OCI-LY1 (cell line): ENCODE measurements around the gene SRSF12.

Experiments
- EZH2 ChIP-seq: fragments of 200-600 bp; sonication (generic), shearing (Covaris generic); IDR thresholded peaks from 2 replicates; pipeline ENCODE4 v1.8.0; 2017; ENCODE audit warnings: borderline replicate concordance, mixed run types, mild to moderate bottlenecking, antibody characterized with exemption, low read length, moderate library complexity, mixed read lengths
- TF ChIP-seq, protein P1 (sequence below): fragments of 200-600 bp; sonication (generic), shearing (Covaris generic); IDR thresholded peaks from 2 replicates; pipeline ENCODE4 v1.5.1; 2017; ENCODE audit warnings: mild to moderate bottlenecking, antibody characterized with exemption, low read length, moderate library complexity, mixed read lengths

DNA sequence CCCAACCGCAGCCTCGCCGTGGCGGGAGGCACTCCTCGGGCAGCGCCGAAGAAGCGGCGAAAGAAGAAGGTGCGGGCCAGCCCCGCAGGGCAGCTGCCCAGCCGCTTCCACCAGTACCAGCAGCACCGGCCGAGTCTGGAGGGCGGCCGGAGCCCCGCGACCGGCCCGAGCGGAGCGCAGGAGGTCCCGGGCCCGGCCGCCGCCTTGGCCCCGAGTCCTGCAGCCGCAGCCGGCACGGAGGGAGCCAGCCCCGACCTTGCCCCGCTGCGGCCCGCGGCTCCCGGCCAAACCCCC is 36.8 kb downstream of the SRSF12 start:
- TF ChIP-seq, protein P1, sequence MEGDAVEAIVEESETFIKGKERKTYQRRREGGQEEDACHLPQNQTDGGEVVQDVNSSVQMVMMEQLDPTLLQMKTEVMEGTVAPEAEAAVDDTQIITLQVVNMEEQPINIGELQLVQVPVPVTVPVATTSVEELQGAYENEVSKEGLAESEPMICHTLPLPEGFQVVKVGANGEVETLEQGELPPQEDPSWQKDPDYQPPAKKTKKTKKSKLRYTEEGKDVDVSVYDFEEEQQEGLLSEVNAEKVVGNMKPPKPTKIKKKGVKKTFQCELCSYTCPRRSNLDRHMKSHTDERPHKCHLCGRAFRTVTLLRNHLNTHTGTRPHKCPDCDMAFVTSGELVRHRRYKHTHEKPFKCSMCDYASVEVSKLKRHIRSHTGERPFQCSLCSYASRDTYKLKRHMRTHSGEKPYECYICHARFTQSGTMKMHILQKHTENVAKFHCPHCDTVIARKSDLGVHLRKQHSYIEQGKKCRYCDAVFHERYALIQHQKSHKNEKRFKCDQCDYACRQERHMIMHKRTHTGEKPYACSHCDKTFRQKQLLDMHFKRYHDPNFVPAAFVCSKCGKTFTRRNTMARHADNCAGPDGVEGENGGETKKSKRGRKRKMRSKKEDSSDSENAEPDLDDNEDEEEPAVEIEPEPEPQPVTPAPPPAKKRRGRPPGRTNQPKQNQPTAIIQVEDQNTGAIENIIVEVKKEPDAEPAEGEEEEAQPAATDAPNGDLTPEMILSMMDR = no peak
- no peak for TF ChIP-seq EZH2
